Measurements from ENCODE around the gene OSTN.
"Not testable (repeated sequence)": the region's sequence is repeated elsewhere in the genome, so short reads cannot be mapped to it uniquely, and the experiment has no call there.

The OSTN gene

GRCh38 chr3:191235331-191236314, 36.6 kb downstream of the OSTN start:
- no peak for DNase-seq

GRCh38 chr3:191236646-191237045, 37.6 kb downstream of the OSTN start:
- DNase-seq: no peak

GRCh38 chr3:191237047-191237882, 38.2 kb downstream of the OSTN start:
- no peak for DNase-seq

GRCh38 chr3:191238321-191238817, 39.3 kb downstream of the OSTN start:
- DNase-seq: no peak

- no peak for DNase-seq
These were observed 40.5 kb downstream of the OSTN start for GRCh38 chr3:191239407-191240031.

GRCh38 chr3:191240486-191240885, 41.4 kb downstream of the OSTN start:
- no peak for DNase-seq

- DNase-seq: no peak
These were observed 45.3 kb downstream of the OSTN start for GRCh38 chr3:191244242-191244867.

GRCh38 chr3:191246034-191246433, 47.0 kb downstream of the OSTN start:
- not testable (repeated sequence) for DNase-seq

- DNase-seq: no peak
These were observed 47.6 kb downstream of the OSTN start for GRCh38 chr3:191246630-191247029.

- DNase-seq: no peak
These were observed 54.2 kb downstream of the OSTN start for GRCh38 chr3:191253089-191253799.

- DNase-seq: no peak
These were observed 55.2 kb downstream of the OSTN start for GRCh38 chr3:191254098-191254873.

- no peak for DNase-seq
These were observed 56.1 kb downstream of the OSTN start for GRCh38 chr3:191255156-191255555.

- DNase-seq: no peak
These were observed 57.4 kb downstream of the OSTN start for GRCh38 chr3:191256405-191256804.

- no peak for DNase-seq
These were observed 58.2 kb downstream of the OSTN start for GRCh38 chr3:191257286-191257685.

- no peak for DNase-seq
These were observed 60.4 kb downstream of the OSTN start for GRCh38 chr3:191259486-191259885.

GRCh38 chr3:191260431-191261303, 61.6 kb downstream of the OSTN start:
- no peak for DNase-seq

GRCh38 chr3:191261304-191261638, 62.2 kb downstream of the OSTN start:
- DNase-seq: no peak

GRCh38 chr3:191262650-191263049, 63.6 kb downstream of the OSTN start:
- no peak for DNase-seq

GRCh38 chr3:191263365-191263764, 64.3 kb downstream of the OSTN start:
- no peak for DNase-seq

- no peak for DNase-seq
These were observed 64.8 kb downstream of the OSTN start for GRCh38 chr3:191263850-191264249.
